Measurements from ENCODE around the gene LCN6.
"Not testable (repeated sequence)": the region's sequence is repeated elsewhere in the genome, so short reads cannot be mapped to it uniquely, and the experiment has no call there.

The LCN6 gene

DNA sequence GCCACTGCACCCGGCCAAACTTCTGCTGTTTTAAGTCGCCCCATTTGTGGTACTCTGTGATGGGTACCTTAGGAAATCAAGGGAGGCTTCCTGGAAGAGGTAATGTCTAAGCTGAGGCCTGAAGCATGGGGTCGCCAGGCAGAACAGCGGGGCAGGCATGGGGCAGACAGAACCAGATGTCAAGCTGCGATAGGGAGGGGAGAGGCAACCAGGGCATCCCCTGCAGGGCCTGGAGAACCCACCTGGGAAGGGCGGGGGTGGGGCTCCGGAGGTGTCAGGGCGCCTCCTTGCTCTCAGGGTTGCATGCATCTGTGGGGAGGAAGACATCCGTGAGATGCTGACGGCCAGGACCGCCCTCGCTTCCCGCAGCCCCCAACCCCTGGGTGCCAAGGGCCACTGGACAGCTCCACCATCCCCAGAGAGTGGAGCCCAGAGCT is 13.2 kb upstream of the LCN6 start:
- no peaks in the 10 kb centered on the region for H3K36me3 ChIP-seq (ENCODE audit: insufficient read depth)
- peaks cover 37% of the 10 kb centered on the region for H3K4me1 ChIP-seq (ENCODE audit: low read depth, poor library complexity, severe bottlenecking)
- no peak overlapping the region; the same call in 1 of the 2 replicates for H2AFZ ChIP-seq (ENCODE audit: low read depth)
- H4K20me1 ChIP-seq (ENCODE audit: insufficient read depth), result no peaks in the 10 kb centered on the region
- peak overlapping the region; percentile 30; the same call in 1 of the 2 replicates for H3K4me2 ChIP-seq
- H3K4me3 ChIP-seq (IDR thresholded peaks at IDR 0.05; ENCODE audit: insufficient read depth, low read depth, low read length), result no peak overlapping the region
- H3K27ac ChIP-seq, result no peak overlapping the region
- H3K79me2 ChIP-seq (ENCODE audit: insufficient read depth, low read depth), result no peaks in the 10 kb centered on the region
- no peak overlapping the region for H3K9ac ChIP-seq
- H3K27me3 ChIP-seq (ENCODE audit: insufficient read depth, low read depth), result peaks cover 29% of the 10 kb centered on the region
- TF ChIP-seq, protein P1, sequence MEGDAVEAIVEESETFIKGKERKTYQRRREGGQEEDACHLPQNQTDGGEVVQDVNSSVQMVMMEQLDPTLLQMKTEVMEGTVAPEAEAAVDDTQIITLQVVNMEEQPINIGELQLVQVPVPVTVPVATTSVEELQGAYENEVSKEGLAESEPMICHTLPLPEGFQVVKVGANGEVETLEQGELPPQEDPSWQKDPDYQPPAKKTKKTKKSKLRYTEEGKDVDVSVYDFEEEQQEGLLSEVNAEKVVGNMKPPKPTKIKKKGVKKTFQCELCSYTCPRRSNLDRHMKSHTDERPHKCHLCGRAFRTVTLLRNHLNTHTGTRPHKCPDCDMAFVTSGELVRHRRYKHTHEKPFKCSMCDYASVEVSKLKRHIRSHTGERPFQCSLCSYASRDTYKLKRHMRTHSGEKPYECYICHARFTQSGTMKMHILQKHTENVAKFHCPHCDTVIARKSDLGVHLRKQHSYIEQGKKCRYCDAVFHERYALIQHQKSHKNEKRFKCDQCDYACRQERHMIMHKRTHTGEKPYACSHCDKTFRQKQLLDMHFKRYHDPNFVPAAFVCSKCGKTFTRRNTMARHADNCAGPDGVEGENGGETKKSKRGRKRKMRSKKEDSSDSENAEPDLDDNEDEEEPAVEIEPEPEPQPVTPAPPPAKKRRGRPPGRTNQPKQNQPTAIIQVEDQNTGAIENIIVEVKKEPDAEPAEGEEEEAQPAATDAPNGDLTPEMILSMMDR (conservative IDR thresholded peaks at IDR 0.05; ENCODE audit: low read depth, low read length), result no peak

DNA sequence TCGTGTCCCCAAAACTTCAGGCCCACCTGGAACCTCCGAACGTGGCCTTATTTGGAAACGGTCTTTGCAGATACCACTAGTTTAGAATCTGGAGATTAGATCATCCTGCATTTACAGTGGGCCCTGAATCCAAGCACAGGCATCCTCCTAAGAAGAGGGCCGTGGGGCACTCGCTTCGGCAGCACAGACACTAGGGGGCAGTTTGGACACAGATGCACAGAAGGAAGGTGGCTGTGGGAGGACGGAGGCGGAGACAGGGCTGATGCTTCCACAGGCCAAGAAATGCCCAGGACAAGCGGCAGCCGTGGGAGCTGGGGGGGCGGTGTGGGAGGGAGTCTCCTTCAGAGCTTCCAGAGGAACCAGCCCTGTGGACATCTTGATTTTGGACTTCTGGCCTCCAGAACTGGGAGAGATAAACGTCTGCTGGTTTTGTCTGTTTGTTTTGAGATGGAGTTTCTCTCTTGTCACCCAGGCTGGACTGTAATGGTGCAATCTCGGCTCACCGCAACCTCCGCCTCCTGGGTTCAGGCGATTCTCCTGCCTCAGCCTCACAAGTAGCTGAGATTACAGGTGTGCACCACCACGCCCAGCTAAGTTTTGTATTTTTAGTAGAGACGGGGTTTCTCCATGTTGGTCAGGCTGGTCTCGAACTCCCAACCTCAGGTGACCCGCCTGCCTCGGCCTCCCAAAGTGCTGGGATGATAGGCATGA is 12.7 kb upstream of the LCN6 start:
- not testable (repeated sequence) for H3K79me2 ChIP-seq (ENCODE audit: insufficient read depth, low read depth); H3K4me3 ChIP-seq (IDR thresholded peaks at IDR 0.05; ENCODE audit: insufficient read depth, low read depth, low read length); H2AFZ ChIP-seq (ENCODE audit: low read depth); H3K9ac ChIP-seq; H3K36me3 ChIP-seq (ENCODE audit: insufficient read depth); H3K27ac ChIP-seq; H4K20me1 ChIP-seq (ENCODE audit: insufficient read depth)
- TF ChIP-seq, protein P1 (conservative IDR thresholded peaks at IDR 0.05; ENCODE audit: low read depth, low read length), result peak; percentile 71
- Histone ChIP-seq H3K27me3 (ENCODE audit: insufficient read depth, low read depth) (peaks cover 29% of the 10 kb centered on the region), H3K4me1 (ENCODE audit: low read depth, poor library complexity, severe bottlenecking) (peaks cover 31% of the 10 kb centered on the region), H3K4me2 (peak overlapping the region; percentile 30; the same call in 1 of the 2 replicates)

DNA sequence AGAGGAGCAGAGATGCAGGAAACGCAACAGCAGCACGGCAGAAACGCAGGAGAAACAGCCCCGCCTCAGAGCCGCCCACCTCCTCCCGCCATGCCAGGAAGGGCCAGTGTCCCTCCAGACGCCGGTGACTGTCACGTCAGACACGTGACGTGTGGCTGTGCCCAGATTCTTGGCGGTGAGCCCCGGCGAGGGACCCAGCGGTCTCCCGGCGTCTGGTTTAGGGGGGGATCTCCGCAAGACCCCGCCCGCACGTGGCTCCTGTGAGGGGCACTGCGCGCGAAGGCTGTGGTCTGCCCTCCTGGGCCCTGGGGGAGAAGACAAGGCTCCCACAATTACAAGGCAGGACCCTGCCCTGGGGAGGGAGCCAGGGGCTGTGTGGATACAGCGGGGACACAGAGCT is 12.1 kb upstream of the LCN6 start:
- Histone ChIP-seq H3K4me2 (no peak overlapping the region; the same call in 1 of the 2 replicates), H3K9ac (no peak overlapping the region), H3K79me2 (ENCODE audit: insufficient read depth, low read depth) (no peaks in the 10 kb centered on the region), H2AFZ (ENCODE audit: low read depth) (no peak overlapping the region), H3K4me3 (IDR thresholded peaks at IDR 0.05; ENCODE audit: insufficient read depth, low read depth, low read length) (no peak overlapping the region), H3K4me1 (ENCODE audit: low read depth, poor library complexity, severe bottlenecking) (peaks cover 25% of the 10 kb centered on the region), H4K20me1 (ENCODE audit: insufficient read depth) (no peaks in the 10 kb centered on the region), H3K36me3 (ENCODE audit: insufficient read depth) (no peaks in the 10 kb centered on the region), H3K27ac (no peak overlapping the region), H3K27me3 (ENCODE audit: insufficient read depth, low read depth) (peaks cover 29% of the 10 kb centered on the region)
- TF ChIP-seq, protein P1 (conservative IDR thresholded peaks at IDR 0.05; ENCODE audit: low read depth, low read length), result no peak

DNA sequence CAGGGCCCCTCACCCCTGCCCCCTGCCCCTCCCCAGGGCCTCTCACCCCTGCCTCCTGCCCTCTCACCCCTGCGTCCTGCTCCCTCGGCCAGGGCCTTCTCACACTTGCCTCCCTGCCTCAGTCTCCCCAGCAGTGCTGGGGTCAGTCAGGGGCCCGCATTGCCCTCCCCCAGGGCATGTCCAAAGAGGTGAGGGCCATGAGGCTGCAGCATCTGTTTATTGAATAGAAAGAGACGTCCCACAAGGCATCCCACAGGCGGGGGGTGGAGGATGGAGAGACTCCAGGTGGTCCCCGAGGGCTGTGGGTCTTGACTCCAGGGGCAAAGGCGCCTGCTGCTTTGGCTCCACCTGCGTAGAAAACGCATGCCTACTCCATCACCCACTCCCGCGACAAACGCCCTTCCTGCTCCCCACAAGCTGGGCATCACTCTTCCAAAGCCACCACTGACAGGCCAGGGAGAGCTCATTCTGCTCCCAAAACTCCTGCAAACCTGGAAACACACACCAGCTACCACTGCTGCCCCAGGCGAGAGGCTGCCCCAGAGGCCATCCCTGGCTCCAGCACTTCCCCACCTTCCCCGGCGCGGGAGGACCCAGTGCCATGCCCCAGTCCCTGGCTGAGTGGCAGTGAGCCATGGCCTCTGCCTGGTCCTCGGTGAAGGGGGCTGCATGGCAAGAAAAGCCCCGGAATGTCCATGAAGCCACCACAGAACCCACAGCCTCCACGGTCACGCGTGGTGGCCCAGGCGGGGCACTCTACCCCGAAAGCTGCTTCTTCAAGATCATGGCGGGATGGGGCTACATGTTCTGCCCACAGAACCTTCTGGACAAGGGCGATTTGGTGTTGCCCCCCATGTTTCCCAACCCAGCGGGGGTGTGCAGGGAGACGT is 11.4 kb upstream of the LCN6 start:
- H3K4me3 ChIP-seq (IDR thresholded peaks at IDR 0.05; ENCODE audit: insufficient read depth, low read depth, low read length), result no peak overlapping the region
- no peak overlapping the region for H2AFZ ChIP-seq (ENCODE audit: low read depth)
- H3K4me1 ChIP-seq (ENCODE audit: low read depth, poor library complexity, severe bottlenecking), result peaks cover 18% of the 10 kb centered on the region
- H3K27ac ChIP-seq, result no peak overlapping the region
- TF ChIP-seq, protein P1 (conservative IDR thresholded peaks at IDR 0.05; ENCODE audit: low read depth, low read length), result no peak
- peaks cover 29% of the 10 kb centered on the region for H3K27me3 ChIP-seq (ENCODE audit: insufficient read depth, low read depth)
- H3K36me3 ChIP-seq (ENCODE audit: insufficient read depth), result no peaks in the 10 kb centered on the region
- H3K9ac ChIP-seq, result no peak overlapping the region
- H3K79me2 ChIP-seq (ENCODE audit: insufficient read depth, low read depth), result no peaks in the 10 kb centered on the region
- H3K4me2 ChIP-seq, result no peak overlapping the region
- no peaks in the 10 kb centered on the region for H4K20me1 ChIP-seq (ENCODE audit: insufficient read depth)

Measured in KMS-11 (cell line).